Measurements from ENCODE around the gene EPB41. TPM values are rescaled to one million over a fixed set of nuclear protein-coding genes. Genes with fewer than 3 reads are reported as not detected.

EPB41 gene
- total and polyA plus RNA-seq, 12 donors, result 4.1 to 36.8 (median 23.0) TPM

GRCh38 chr1:29120947-29121485, 206.6 kb downstream of the EPB41 start:
- no peaks in the 10 kb centered on the region for H3K9me3 ChIP-seq
- H3K36me3 ChIP-seq, result peaks cover 0 to 32% (median 0%) of the 10 kb centered on the region in 9 donors
- peaks cover 8 to 36% (median 28%) of the 10 kb centered on the region in 9 donors for H3K4me1 ChIP-seq
- H3K4me3 ChIP-seq, result peak overlapping the region in 5 of 10 donors; percentile 9 to 99 (median 71)
- intact Hi-C loops (cut with DNase I), result loop anchor here in 5 of 10 donors (5.0 to 10.0 kb wide), 3 partner anchors 54 to 239 kb away; partner anchors contain the start of gene SRSF4 (in 4 of the 5)
- DNase-seq (peak in 1 of 2 donors; percentile 42), ATAC-seq (no peak)
- TF ChIP-seq, protein P1, sequence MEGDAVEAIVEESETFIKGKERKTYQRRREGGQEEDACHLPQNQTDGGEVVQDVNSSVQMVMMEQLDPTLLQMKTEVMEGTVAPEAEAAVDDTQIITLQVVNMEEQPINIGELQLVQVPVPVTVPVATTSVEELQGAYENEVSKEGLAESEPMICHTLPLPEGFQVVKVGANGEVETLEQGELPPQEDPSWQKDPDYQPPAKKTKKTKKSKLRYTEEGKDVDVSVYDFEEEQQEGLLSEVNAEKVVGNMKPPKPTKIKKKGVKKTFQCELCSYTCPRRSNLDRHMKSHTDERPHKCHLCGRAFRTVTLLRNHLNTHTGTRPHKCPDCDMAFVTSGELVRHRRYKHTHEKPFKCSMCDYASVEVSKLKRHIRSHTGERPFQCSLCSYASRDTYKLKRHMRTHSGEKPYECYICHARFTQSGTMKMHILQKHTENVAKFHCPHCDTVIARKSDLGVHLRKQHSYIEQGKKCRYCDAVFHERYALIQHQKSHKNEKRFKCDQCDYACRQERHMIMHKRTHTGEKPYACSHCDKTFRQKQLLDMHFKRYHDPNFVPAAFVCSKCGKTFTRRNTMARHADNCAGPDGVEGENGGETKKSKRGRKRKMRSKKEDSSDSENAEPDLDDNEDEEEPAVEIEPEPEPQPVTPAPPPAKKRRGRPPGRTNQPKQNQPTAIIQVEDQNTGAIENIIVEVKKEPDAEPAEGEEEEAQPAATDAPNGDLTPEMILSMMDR (IDR thresholded peaks at IDR 0.05), result peak in 8 of 9 donors; percentile 29 to 67 (median 42)
- 44 to 47% methylated on average over 39 to 42 of the region's 42 CpGs for WGBS, 2 donors
- H3K27ac ChIP-seq, result peak overlapping the region in 1 of 10 donors; percentile 96
- H3K27me3 ChIP-seq, result peaks cover 0 to 60% (median 18%) of the 10 kb centered on the region in 7 donors

- WGBS, 2 donors, result 6 to 7% methylated on average over 28 to 59 of the region's 59 CpGs
- Histone ChIP-seq H3K36me3 (peaks cover 0 to 27% (median 0%) of the 10 kb centered on the region in 9 donors), H3K9me3 (no peaks in the 10 kb centered on the region), H3K27me3 (peaks cover 0 to 63% (median 18%) of the 10 kb centered on the region in 7 donors), H3K4me3 (peak overlapping the region; percentile 59 to 99 (median 70)), H3K27ac (peak overlapping the region in 9 of 10 donors; percentile 81 to 97 (median 91)), H3K4me1 (peaks cover 8 to 36% (median 28%) of the 10 kb centered on the region in 9 donors)
- intact Hi-C loops (cut with DNase I), result loop anchor here in 5 of 10 donors (5.0 to 10.0 kb wide), 3 partner anchors 53 to 239 kb away; partner anchors contain the start of gene SRSF4 (in 4 of the 5)
- DNase-seq, result no peak
- TF ChIP-seq, protein P1 (IDR thresholded peaks at IDR 0.05), result peak in 2 of 9 donors; percentile 3 to 5
- no peak for ATAC-seq
Measured at GRCh38 chr1:29121516-29121935, 207.2 kb downstream of the EPB41 start.

DNA sequence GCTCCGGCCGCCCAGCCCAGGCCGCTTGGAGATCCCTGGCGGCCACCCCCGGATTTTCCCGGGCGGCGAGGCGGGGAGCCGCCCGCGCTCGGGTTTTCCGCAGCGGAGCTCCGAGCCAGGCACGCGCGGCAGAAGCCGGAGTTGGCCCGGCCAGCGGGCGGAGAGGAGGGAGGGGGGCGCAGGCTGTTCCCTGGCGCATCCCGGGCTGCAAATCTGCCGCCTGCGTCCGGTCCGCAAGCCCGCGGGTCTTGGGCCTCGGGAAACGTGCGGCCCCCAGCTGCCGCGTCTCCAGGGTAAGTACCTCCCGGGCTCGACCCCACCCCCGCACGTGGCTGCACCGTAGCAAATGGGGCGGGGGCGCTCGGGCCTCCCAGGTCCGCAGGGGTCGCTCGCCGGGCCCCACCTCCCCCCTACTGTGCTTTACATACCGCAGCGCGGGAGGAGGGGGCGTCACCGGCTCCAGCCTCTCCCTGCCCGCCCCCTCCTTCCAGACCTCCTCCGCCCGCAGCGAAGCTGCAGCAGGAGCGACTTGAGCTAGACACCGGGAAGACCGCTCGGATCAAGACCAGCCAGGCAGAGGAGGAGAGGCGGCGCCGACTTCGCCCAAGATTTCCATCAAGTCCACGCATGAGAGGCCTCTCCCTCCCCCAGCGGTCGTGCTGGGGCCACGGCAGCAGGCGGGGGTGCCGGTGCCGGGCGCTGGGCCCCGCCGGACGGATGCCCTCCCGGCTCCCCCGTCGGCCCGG, 207.7 kb downstream of the EPB41 start:
- Histone ChIP-seq H3K4me3 (peak overlapping the region; percentile 59 to 99 (median 70)), H3K9me3 (no peaks in the 10 kb centered on the region), H3K36me3 (peaks cover 0 to 21% (median 0%) of the 10 kb centered on the region in 9 donors), H3K4me1 (peaks cover 8 to 36% (median 28%) of the 10 kb centered on the region in 9 donors), H3K27ac (peak overlapping the region; percentile 81 to 97 (median 90)), H3K27me3 (peaks cover 0 to 63% (median 18%) of the 10 kb centered on the region in 7 donors)
- TF ChIP-seq, protein P1 (IDR thresholded peaks at IDR 0.05), result peak in 1 of 9 donors; percentile 4
- DNase-seq (peak; percentile 34 to 42), ATAC-seq (peak in 3 of 8 donors; percentile 1 to 5 (median 4))
- intact Hi-C loops (cut with DNase I), result loop anchor here in 6 of 10 donors (2.0 to 10.0 kb wide), 4 partner anchors 53 to 240 kb away; partner anchors contain the start of gene SRSF4 (in 5 of the 6)
- 1% methylated on average over 79 to 81 of the region's 81 CpGs for WGBS, 2 donors

- peak overlapping the region; percentile 81 to 97 (median 90) for H3K27ac ChIP-seq
- H3K36me3 ChIP-seq, result peaks cover 0 to 15% (median 0%) of the 10 kb centered on the region in 9 donors
- peaks cover 0 to 63% (median 18%) of the 10 kb centered on the region in 7 donors for H3K27me3 ChIP-seq
- no peaks in the 10 kb centered on the region for H3K9me3 ChIP-seq
- WGBS, 2 donors, result 8 to 10% methylated on average over 34 of the region's 34 CpGs
- peak; percentile 34 to 61 (median 54) for ATAC-seq
- TF ChIP-seq, protein P1 (IDR thresholded peaks at IDR 0.05), result peak in 1 of 9 donors; percentile 4
- DNase-seq, result peak; percentile 65 to 73
- intact Hi-C loops (cut with DNase I), result loop anchor here in 6 of 10 donors (2.0 to 10.0 kb wide), 4 partner anchors 52 to 240 kb away; partner anchors contain the start of gene SRSF4 (in 5 of the 6)
- H3K4me1 ChIP-seq, result peaks cover 8 to 36% (median 28%) of the 10 kb centered on the region in 9 donors
- H3K4me3 ChIP-seq, result peak overlapping the region; percentile 59 to 99 (median 70)
Measured at GRCh38 chr1:29122682-29123052, 208.3 kb downstream of the EPB41 start.
